GM21786 (cell line): ENCODE measurements around the gene MPZL1.

ENCODE experiments used
- ATAC-seq: cut with Tn5 transposase; IDR thresholded peaks from one replicate; pipeline ENCODE4 v1.9.1; 2021; ENCODE audit not compliant: unreplicated experiment

The MPZL1 gene

DNA sequence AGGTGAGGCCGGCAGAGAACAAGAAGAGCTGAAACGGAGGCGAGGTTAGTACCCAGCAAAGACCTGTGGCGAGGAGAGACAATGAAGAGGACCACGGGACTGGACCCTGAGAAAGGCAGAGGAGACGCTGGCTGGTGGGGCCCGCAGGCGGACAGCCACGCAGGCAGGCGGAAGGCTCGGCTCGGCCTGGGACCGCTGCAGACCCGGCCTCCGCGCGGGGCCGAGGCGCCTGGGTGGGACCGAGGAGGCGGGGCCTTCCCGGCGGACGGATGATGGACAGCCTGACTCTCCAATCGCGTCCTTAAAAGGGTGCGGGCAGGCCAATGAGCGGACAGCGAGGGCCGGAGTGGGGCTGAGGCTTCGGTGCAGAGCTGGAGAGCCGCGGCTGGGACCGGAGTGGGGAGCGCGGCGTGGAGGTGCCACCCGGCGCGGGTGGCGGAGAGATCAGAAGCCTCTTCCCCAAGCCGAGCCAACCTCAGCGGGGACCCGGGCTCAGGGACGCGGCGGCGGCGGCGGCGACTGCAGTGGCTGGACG is at the start of gene MPZL1:
Gene MPZL1 (plus strand): TSS at position 366 of the 535 bp plus-strand sequence. CDS start 170 bp downstream, outside the sequence.
- peak; percentile 82 for ATAC-seq

DNA sequence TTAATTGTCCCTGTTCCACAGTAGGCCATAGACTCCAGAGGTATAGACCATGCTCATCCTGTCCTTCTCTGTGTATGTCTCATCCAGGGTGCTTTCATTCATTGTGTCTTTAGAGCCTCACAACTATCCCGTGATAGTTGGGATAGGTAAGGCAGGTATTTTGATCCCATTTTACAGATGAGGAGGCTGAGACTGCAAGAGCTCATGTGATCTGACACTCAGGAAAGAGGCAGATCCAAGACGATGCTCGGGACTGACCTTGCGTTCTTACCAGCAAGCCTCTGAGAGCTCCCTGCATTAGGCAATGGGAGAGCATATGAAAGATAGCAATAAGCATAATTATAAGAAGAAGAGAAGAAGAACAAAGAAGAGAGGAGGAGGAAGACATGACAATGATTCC is 49.0 kb upstream of the MPZL1 start:
- ATAC-seq, result no peak

GRCh38 chr1:167673265-167673664 is 48.5 kb upstream of the MPZL1 start:
- ATAC-seq, result no peak

- no peak for ATAC-seq
Observed at GRCh38 chr1:167674156-167674555, 47.6 kb upstream of the MPZL1 start.

- ATAC-seq, result no peak
Observed at GRCh38 chr1:167675440-167675839, 46.3 kb upstream of the MPZL1 start.

- ATAC-seq, result peak; percentile 63
Observed at GRCh38 chr1:167676205-167676915, 45.4 kb upstream of the MPZL1 start.

DNA sequence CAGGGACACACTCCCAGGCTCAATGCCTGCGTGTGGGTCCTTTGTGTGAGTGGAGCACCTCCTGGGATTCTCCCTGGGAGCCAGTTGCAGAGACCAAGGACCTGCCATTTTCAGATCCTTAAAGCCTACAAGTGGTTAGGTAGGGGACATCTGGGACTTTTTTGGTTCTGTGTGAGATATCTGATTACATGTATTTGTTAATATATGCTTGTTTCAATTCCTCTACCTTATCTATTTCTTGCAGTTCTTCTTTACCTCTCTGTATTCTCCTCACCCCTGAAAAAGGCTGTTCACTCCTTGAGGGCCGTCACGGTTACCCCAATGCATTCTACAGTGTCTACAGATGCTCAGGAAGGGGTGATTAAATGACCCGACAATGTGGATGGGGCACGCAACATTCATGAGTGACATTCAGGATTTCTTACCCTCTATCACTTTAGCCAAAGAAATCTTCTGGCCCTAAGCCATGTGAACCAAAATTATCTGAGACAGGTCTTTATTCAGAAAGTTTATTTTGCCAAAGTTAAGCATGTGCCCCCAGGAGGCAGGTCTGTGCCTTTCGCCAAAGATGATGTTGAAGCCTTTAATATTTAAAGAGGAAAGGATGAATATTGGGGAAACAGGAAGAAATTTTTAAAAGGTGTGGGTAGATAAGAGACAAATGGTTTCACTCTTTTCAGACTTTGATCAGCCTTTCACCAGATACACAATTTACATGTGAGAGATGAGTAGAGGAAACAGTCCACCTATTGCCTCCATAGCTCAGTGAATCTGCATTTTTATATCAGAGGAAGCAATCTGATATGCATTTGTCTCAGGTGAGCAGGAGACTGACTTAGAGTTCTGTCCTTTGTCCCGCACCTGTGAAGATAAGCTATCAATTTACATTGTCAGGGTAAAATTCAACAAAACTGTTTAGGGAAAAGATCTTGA is 44.6 kb upstream of the MPZL1 start:
- ATAC-seq, result peak; percentile 41

GRCh38 chr1:167678422-167678821 is 43.4 kb upstream of the MPZL1 start:
- ATAC-seq, result no peak

GRCh38 chr1:167678838-167679237 is 42.9 kb upstream of the MPZL1 start:
- no peak for ATAC-seq

DNA sequence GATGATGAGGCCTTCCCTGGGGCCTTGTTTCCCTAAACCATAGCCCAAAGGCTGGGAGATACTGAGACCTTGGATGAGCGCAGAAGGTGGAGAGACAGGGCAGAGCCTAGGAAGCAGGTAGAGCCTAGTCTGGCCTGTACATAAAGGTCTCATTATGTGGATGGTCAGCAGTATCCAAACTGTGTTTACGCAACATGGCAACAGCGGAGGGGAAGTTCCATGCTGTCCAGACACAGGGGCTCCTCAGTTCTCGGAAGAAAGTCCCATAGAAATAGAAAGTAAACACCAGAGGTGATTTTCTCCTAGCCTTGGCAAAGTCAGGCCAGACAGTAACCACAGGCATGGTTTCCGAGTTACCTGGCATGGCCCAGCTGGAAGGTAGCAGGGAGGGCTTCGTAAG is 42.1 kb upstream of the MPZL1 start:
- ATAC-seq, result no peak

DNA sequence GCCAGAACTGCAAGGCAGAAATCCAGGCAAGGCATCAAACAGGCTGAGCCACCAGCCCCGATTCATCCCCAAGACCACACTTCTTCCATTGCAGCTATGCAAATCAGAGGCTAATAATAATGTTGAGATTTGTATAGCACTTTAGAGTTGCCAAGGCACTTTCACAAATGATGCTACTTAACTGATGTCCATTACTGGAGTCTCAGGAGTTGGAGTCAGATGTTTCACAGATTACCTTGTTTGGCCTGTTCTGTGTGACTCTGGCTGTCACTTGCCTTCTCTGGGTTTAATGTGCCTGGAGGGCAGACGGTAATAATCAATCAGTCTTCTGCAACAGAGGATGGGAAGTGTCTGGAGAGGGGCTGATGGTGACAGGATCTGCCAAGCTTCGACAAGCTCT is 40.8 kb upstream of the MPZL1 start:
- no peak for ATAC-seq

DNA sequence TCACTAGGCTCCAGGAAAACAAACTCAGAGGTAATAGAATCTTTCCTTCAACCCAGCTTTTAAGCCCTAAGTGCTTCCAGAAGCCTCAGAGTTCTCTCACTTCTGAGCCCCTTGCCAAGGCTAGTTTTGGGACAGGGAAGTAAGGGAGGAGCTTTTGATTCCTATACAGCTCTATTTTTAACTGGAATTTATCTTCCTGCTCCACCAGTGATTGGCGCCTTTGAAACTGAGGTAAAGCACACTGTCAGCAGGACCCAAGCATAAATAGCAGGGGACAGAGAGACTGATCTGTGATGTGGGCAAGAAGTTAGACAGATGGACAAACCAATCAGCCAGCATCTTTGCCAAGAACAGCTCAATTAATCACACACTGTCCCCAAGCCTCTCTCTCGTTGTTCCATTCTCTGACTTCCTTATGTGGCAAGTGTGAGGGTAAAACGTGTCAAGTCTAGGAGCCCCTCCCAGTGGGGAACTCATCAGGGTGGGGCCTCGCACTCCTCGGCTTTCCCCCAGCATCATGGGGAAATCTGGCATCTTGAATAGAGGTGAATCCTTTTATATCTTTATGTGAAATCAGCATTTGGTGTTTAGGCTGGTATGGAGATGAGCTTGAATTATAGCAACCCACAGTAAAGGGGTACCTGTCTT is 40.2 kb upstream of the MPZL1 start:
- ATAC-seq, result no peak

- no peak for ATAC-seq
Observed at GRCh38 chr1:167683226-167683625, 38.6 kb upstream of the MPZL1 start.

DNA sequence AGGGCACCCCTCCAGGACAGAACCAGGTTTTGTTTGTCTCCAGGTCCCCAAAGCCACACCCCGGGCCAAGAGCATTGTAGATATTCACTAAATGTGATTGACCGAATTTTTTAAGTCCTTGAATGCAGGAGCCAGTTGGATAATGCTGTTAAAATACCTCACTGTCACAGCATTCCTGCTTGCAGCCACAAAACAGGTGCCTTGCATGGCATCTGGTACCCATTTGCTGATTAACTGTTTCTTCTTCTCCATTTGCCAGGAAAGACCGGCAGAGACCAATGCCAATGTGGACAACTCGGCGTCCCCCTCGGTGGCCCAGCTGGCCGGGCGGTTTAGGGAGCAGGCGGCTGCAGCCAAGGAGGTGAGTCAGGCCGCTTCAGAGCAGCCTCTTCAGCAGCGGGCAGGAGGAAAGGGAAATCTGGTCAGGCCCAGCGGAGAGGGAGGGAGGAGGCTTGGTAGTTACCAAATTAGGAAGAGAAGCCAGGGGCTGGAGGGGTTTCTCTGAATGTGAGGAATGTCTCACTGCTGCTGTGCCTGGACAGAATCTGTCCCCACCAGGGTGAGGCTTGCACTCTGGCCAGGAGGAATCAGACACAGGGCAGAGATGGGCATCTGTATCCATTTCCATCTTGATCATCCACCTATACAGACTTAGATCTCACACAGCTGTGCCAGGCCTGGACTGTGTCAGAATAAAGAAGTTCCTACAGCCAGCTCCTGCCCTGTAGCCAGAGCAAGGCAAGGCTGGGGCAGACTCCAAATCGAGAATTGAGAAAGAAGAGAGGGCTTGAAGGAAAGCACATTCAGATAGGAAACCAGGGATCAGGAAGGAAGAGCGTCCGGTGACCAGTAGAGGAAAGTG is 37.9 kb upstream of the MPZL1 start:
- ATAC-seq, result no peak

DNA sequence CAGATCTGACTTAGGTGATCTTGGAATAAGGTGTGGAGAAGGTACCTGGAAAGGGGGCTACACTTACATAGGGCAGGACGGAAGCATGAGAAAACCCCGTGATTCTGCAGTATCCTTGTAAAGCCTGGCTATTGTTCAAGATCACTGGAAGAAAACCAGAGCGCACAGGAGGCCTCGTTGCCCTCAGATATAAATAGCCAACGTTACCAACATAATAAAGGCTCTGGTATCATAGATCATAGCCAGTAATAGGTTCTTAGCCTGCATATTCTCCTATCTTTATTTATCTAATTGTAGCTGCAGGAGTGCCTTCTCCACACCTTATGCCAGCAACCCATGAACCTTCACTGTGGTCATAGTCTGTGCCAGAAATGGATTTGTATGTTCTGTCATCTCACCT is 35.9 kb upstream of the MPZL1 start:
- no peak for ATAC-seq

DNA sequence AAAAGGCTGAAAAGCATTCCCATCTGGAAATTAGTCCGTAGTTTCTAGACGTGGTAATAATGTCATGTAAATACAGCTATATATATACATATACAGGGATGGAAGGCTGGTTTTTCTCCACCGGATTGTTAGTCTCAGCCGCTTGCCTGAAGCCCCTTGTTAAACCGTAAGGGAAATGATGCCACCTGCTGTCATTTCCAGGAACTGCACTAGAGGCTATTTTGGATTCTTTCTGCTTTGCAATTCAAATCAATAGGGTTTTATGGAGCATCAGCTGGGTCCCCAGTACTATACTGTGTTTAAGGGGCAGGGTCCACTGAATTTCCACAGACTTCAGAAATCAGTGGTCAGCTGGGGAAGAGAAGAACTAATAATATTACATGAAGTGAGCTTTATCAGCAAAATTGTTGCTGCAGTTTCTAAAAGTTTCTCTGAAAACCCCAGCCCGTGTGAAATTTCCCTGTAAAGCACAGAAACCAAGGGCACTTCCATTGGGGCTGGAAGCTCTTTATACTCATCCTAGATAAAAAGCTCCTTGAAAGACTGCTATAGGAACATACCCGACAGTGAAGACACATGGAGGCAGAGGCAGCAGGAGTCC is 33.8 kb upstream of the MPZL1 start:
- peak; percentile 47 for ATAC-seq

DNA sequence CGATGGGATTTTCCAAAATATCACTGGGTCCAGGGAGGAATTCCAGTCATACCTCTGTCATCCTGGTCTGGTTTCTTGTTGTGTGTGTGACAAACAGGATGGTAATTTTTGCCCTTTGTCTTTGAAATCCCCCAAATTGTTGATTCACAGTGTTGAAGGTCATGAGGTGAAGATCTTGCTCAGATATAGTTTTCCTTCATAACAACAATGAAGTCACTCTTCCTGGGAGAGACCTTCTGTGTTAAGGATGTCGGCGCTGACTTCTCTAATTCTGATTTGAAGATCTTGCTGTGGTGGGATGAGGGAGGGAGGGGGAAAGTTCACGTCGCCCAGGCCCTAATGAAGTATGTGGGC is 32.2 kb upstream of the MPZL1 start:
- no peak for ATAC-seq

GRCh38 chr1:167690053-167690452 is 31.7 kb upstream of the MPZL1 start:
- ATAC-seq, result no peak

DNA sequence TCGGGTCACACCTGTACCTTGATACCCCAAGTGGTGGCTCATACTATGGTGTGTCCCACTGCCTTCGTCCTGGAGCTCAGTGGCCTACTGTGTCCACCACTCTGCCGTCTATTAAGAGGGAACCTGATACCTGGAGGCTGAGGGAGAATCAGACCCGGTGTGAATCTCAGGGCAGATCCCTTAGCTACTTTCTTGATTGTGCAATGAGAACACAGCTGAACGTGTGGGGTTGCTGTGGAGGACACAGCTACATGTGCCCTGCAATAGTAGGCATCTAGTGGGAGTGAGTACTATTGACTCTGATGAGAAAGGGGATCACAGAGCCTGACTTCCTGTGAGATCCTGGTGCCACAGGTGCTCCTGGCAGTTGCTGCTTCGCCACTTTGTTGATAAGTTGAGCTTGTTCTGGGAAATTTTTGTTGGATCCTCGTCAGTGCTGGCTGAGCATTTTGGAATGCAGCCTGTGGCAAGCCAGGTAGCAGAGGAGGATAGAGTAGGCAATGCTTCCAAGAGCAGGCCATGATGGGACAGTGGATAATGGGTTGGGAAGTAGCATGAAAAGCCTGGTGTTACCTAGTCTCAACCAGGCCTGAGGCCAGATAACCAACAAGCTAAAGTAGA is 28.2 kb upstream of the MPZL1 start:
- ATAC-seq, result no peak

- no peak for ATAC-seq
Observed at GRCh38 chr1:167694691-167695090, 27.1 kb upstream of the MPZL1 start.
